PC-9 (cell line): ENCODE data around the gene OR10H4. TPM values are rescaled to one million over a fixed set of nuclear protein-coding genes. Genes with fewer than 3 reads are reported as not detected.
"Not testable (repeated sequence)": the region's sequence is repeated elsewhere in the genome, so short reads cannot be mapped to it uniquely, and the experiment has no call there.

Experiments used
- BruUV-seq: library from RNA; stranded (reverse); fragments of 400-500 nt; replicated peaks from 2 replicates; lab custom pipeline; 2021; lab: Mats Ljungman, UMichigan
- CTCF ChIA-PET: fragments of 300-600 bp; sonication (Branson Sonifier 250); formaldehyde crosslinking; loops from one replicate; lab custom pipeline; 2022; ENCODE audit warnings: antibody characterized with exemption; lab: Charles Lee
- POLR2A ChIA-PET: fragments of 300-600 bp; sonication (Branson Sonifier 250); formaldehyde crosslinking; loops from one replicate; lab custom pipeline; 2022; ENCODE audit warnings: antibody characterized with exemption; ENCODE audit not compliant: unreplicated experiment; lab: Charles Lee
- DNase-seq, 2 experiments: peaks; one replicate each; pipeline versions ENCODE4 v3.0.0 to v3.0.0-alpha.2; 2015 to 2022; ENCODE audit warnings: mixed read lengths in 1 of 2
- H2AFZ ChIP-seq: fragments of 200-600 bp; sonication (generic); 2 replicates; pipeline ENCODE4 v1.8.1; 2017; ENCODE audit warnings: antibody characterized with exemption
- H3F3A ChIP-seq: fragments of 200-600 bp; sonication (generic); 2 replicates; pipeline ENCODE4 v1.8.1; 2017; ENCODE audit warnings: antibody characterized with exemption, mild to moderate bottlenecking, low read depth; ENCODE audit not compliant: insufficient read depth
- H3K27ac ChIP-seq: fragments of 200-600 bp; sonication (generic); 2 replicates; pipeline ENCODE4 v1.6.1; 2016; ENCODE audit warnings: mixed run types
- H3K27me3 ChIP-seq: fragments of 200-600 bp; sonication (generic); 2 replicates; pipeline ENCODE4 v1.6.1; 2016; ENCODE audit warnings: low read depth, mixed run types; ENCODE audit not compliant: insufficient read depth
- H3K36me3 ChIP-seq: fragments of 200-600 bp; sonication (generic); 2 replicates; pipeline ENCODE4 v1.6.1; 2016; ENCODE audit warnings: low read depth, mixed run types
- H3K4me1 ChIP-seq: fragments of 200-600 bp; sonication (generic); replicated peaks from 2 replicates; pipeline ENCODE4 v1.6.1; 2016; ENCODE audit warnings: mixed run types; ENCODE audit not compliant: insufficient read depth
- H3K4me2 ChIP-seq: fragments of 200-600 bp; sonication (generic); 2 replicates; pipeline ENCODE4 v1.6.1; 2017; ENCODE audit warnings: mixed run types
- H3K4me3 ChIP-seq: fragments of 200-600 bp; sonication (generic); 2 replicates; pipeline ENCODE4 v1.6.1; 2016; ENCODE audit warnings: mixed run types
- H3K79me2 ChIP-seq: fragments of 200-600 bp; sonication (generic); 2 replicates; pipeline ENCODE4 v1.6.1; 2017; ENCODE audit warnings: low read depth, mixed run types
- H3K9me2 ChIP-seq: fragments of 200-600 bp; sonication (generic); 2 replicates; pipeline ENCODE4 v1.8.1; 2017; ENCODE audit warnings: mild to moderate bottlenecking; ENCODE audit not compliant: insufficient read depth
- H3K9me3 ChIP-seq: fragments of 200-600 bp; sonication (generic); 2 replicates; pipeline ENCODE4 v1.8.1; 2016; ENCODE audit warnings: low read depth; ENCODE audit not compliant: insufficient read depth
- H4K20me1 ChIP-seq: fragments of 200-600 bp; sonication (generic); 2 replicates; pipeline ENCODE4 v1.8.1; 2017; ENCODE audit not compliant: insufficient read depth
- CTCF ChIP-seq: fragments of 200-600 bp; sonication (generic); conservative IDR thresholded peaks from 2 replicates; pipeline ENCODE4 v1.6.1; 2017; ENCODE audit warnings: mixed run types, antibody characterized with exemption, mild to moderate bottlenecking, moderate library complexity
- EZH2 ChIP-seq: fragments of 200-600 bp; sonication (generic); IDR thresholded peaks from 2 replicates; pipeline ENCODE4 v1.8.0; 2017; ENCODE audit warnings: antibody characterized with exemption, low read depth
- intact Hi-C: fragments of 100-400 bp; cut with micrococcal nuclease; formaldehyde crosslinking; loops from one replicate; pipeline ENCODE4 v1.10.0; 2022; ENCODE audit not compliant: unreplicated experiment
- total RNA-seq: library from RNA; stranded (reverse); gene quantifications from 2 replicates; pipeline ENCODE4 v1.2.3, GENCODE V29; 2021

The OR10H4 gene
- total RNA-seq, 1 experiment from 2014 or later: not detected

DNA sequence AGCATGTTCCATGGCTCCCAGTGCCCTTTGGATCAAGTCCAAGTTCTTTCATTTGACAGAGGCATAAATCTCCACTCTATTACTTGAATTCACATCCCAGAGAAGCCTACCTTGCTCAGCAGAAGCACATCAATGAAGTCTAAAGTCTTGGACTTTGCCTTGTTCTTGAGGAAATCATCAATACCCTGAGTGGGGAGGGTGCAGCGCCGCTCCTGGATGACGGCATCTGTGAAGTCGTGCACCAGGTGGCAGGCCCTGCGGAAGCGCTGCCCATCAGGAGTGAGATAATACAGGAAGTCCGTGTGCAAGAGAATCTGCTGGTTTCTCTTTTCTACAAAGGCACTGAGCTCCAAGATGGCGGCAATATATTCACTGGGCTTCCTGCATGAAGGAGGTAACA lies 25.1 kb upstream of the OR10H4 start:
- Histone ChIP-seq H3K9me3 (no peaks in the 10 kb centered on the region), H3F3A (peaks cover 34% of the 10 kb centered on the region; the same call in 1 of the 2 replicates), H3K36me3 (peaks cover 84% of the 10 kb centered on the region), H3K4me1 (no peaks in the 10 kb centered on the region), H3K79me2 (peaks cover 16% of the 10 kb centered on the region), H2AFZ (no peak overlapping the region), H4K20me1 (peaks cover 31% of the 10 kb centered on the region), H3K4me2 (no peak overlapping the region), H3K9me2 (no peaks in the 10 kb centered on the region), H3K27me3 (no peaks in the 10 kb centered on the region), H3K4me3 (no peak overlapping the region), H3K27ac (no peak overlapping the region)
- TF ChIP-seq CTCF (no peak), EZH2 (no peak)
- no TSS peak for BruUV-seq
- POLR2A ChIA-PET: no interaction called here
- intact Hi-C loops: no loop called here
- CTCF ChIA-PET: no interaction called here
- DNase-seq: no peak

GRCh38 chr19:15926484-15926883 lies 22.3 kb upstream of the OR10H4 start:
- no peaks in the 10 kb centered on the region for H3K27me3 ChIP-seq
- H3K9me3 ChIP-seq: no peaks in the 10 kb centered on the region
- BruUV-seq: no TSS peak
- CTCF ChIA-PET: no interaction called here
- DNase-seq: no peak
- TF ChIP-seq CTCF: no peak
- no peak for TF ChIP-seq EZH2
- no peak overlapping the region for H3K4me3 ChIP-seq
- no peak overlapping the region for H3K27ac ChIP-seq
- POLR2A ChIA-PET: no interaction called here
- peaks cover 43% of the 10 kb centered on the region for H3K79me2 ChIP-seq
- H3K9me2 ChIP-seq: no peaks in the 10 kb centered on the region
- H4K20me1 ChIP-seq: peaks cover 42% of the 10 kb centered on the region
- intact Hi-C loops: no loop called here
- H3K4me2 ChIP-seq: no peak overlapping the region
- no peak overlapping the region for H2AFZ ChIP-seq
- no peaks in the 10 kb centered on the region for H3K4me1 ChIP-seq
- peaks cover 14% of the 10 kb centered on the region; the same call in 1 of the 2 replicates for H3F3A ChIP-seq
- peaks cover 86% of the 10 kb centered on the region for H3K36me3 ChIP-seq

DNA sequence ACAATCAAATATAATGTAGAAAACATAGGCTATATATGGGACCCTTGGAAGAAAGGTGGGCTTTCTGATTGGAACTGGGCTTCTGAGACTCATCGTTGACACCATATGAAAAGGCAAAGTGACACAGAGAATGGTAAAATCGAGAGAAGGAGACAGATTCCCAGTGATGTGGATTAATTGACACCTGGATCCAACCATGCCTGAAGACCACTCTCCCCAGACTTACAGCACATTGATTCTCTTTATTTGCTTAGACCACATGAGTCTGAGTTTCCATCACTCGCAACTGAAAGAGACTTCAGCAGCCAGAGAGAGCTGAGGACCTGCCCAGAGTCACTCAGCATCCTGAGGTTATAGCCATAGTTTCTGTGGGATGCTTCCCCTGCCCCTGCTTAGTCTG lies 20.5 kb upstream of the OR10H4 start:
- Histone ChIP-seq H3K36me3 (peaks cover 70% of the 10 kb centered on the region), H3F3A (no peaks in the 10 kb centered on the region; the same call in 1 of the 2 replicates), H2AFZ (no peak overlapping the region), H3K4me3 (no peak overlapping the region), H3K9me2 (no peaks in the 10 kb centered on the region), H3K27ac (no peak overlapping the region), H3K9me3 (no peaks in the 10 kb centered on the region), H3K4me2 (no peak overlapping the region), H4K20me1 (peaks cover 42% of the 10 kb centered on the region), H3K27me3 (no peaks in the 10 kb centered on the region), H3K79me2 (peaks cover 43% of the 10 kb centered on the region), H3K4me1 (no peaks in the 10 kb centered on the region)
- no peak for TF ChIP-seq CTCF
- no peak for TF ChIP-seq EZH2
- ChIA-PET POLR2A (no interaction called here), CTCF (no interaction called here)
- no TSS peak for BruUV-seq
- intact Hi-C loops: no loop called here
- DNase-seq: no peak

- not testable (repeated sequence) for BruUV-seq
Observed at GRCh38 chr19:15933761-15934331, 15.0 kb upstream of the OR10H4 start.

More at GRCh38 chr19:15933761-15934331, 15.0 kb upstream of the OR10H4 start:
- intact Hi-C loops: loop anchor here (10.0 kb wide), 2 partner anchors 99 to 251 kb away; partner anchors contain the start of gene FAM32A
- H3K9me3 ChIP-seq, H3K9me2 ChIP-seq, DNase-seq, POLR2A ChIA-PET, H3K27me3 ChIP-seq: not testable (repeated sequence)
- Histone ChIP-seq H3F3A (peaks cover 23% of the 10 kb centered on the region), H3K4me2 (peak overlapping the region; percentile 92), H2AFZ (peak overlapping the region; percentile 35; the same call in 1 of the 2 replicates), H4K20me1 (peaks cover 22% of the 10 kb centered on the region), H3K36me3 (peaks cover 22% of the 10 kb centered on the region), H3K4me1 (peaks cover 14% of the 10 kb centered on the region), H3K27ac (peak overlapping the region; percentile 96), H3K4me3 (peak overlapping the region; percentile 83), H3K79me2 (peaks cover 34% of the 10 kb centered on the region)
- CTCF ChIA-PET: interaction anchor here (0.6 to 0.7 kb wide), 2 partner anchors 121 to 342 kb away, joined by 3 to 4 read pairs; no protein-coding TSS in a partner anchor
